Upper lobe of left lung (tissue), 4 donors: ENCODE measurements around the gene ARHGAP23.

Source experiments
- CTCF ChIP-seq, 6 experiments: fragments of 450-650 bp in 4 of 6; fragments of 200-600 bp in 2 of 6; sonication (generic) in 2 of 6; IDR thresholded peaks; one replicate each; pipeline ENCODE4 v1.5.1; 2016 to 2019; ENCODE audit warnings: antibody characterized with exemption in 6 of 6
- EP300 ChIP-seq, 4 donors: sonication (generic); formaldehyde crosslinking; IDR thresholded peaks; one replicate each; pipeline ENCODE4 v1.5.1; 2017; ENCODE audit warnings: antibody characterized with exemption in 4 of 4, control low read depth in 2 of 4
- POLR2A ChIP-seq, 4 donors: fragments of 450-650 bp; IDR thresholded peaks; one replicate each; pipeline ENCODE4 v1.5.1; 2016 to 2017; ENCODE audit warnings: antibody characterized with exemption in 4 of 4, mild to moderate bottlenecking in 2 of 4

DNA sequence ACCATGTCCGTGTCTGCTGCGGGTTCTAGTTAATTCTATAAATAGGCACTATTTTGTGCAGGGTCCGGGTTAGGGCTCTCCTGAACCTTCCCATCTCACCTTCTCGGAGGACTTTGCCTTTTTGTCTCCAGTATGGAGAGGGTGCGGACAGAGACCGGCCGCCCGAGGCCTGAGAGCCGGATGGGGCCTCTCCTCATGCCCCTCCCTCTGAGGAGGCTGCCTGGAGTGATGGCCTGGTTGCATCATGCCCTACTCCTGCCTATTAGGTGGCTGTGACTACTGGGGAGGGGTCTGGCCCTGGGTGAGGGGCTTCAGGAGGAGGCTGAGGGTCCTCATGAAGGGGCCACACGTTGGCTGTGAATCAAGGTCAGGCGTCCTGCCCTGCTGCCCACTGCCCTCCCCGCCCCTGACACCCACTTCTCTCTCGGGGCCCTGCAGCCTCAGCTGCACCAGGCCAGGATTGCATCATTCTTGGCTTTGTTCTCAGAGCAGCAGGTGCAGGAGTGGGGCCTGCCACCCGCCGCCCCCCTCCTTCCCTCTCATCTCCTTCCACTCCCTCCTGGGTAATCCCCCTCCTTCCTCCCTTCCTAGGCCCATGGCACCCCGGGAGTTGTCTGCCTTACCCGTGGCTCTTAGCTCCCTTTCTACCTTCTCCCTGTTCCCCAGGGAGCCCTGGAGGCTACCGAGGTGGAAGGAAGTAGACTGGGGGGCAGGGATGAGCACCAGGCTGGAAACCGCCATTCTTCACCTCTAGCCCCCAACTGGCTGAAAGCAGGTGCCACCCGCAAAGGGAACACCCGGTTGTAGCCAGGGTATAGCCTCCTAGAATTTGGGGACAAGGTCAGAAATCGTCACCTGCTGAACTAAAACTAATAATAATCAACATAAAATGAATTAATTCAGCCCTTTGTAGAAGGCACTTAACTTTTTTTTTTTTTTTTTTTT, 12.7 kb upstream of the ARHGAP23 start:
- TF ChIP-seq CTCF (IDR thresholded peaks at IDR 0.05): no peak
- TF ChIP-seq POLR2A (IDR thresholded peaks at IDR 0.05): peak in 1 of 4 donors; percentile 43
- no peak for TF ChIP-seq EP300 (IDR thresholded peaks at IDR 0.05)
